Body of pancreas (tissue), 4 donors: Measurements from ENCODE around the gene TBC1D16.

ENCODE experiments used
- POLR2A ChIP-seq, 3 donors: fragments of 450-650 bp; IDR thresholded peaks; one replicate each; pipeline ENCODE4 v1.6.1; 2016; ENCODE audit warnings: antibody characterized with exemption in 3 of 3, mild to moderate bottlenecking in 2 of 3
- TF ChIP-seq, protein P1 (sequence below), 7 experiments: fragments of 450-650 bp in 4 of 7; fragments of 200-600 bp in 3 of 7; sonication (generic) in 3 of 7; IDR thresholded peaks; one replicate each; pipeline ENCODE4 v1.5.1; 2016 to 2019; ENCODE audit warnings: antibody characterized with exemption in 7 of 7

DNA sequence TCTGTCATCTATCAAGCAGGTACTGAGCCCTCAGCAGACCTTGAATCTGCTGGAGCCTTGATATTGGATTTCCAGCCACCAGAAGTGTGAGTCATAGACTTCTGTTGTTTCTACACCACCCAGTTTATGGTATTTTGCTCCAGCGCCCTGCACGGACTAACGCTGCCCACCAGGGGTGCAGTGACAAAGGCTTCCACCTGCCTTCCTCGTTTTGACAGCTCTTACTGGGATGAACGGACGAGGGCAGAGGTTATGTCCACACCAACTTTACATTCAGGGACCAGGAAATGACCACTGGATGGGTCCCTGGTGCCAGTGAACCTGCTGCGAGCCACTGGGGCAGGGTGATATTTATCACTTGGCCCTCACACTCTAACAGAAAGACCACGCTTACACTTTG is 129.8 kb downstream of the TBC1D16 start:
- TF ChIP-seq, protein P1, sequence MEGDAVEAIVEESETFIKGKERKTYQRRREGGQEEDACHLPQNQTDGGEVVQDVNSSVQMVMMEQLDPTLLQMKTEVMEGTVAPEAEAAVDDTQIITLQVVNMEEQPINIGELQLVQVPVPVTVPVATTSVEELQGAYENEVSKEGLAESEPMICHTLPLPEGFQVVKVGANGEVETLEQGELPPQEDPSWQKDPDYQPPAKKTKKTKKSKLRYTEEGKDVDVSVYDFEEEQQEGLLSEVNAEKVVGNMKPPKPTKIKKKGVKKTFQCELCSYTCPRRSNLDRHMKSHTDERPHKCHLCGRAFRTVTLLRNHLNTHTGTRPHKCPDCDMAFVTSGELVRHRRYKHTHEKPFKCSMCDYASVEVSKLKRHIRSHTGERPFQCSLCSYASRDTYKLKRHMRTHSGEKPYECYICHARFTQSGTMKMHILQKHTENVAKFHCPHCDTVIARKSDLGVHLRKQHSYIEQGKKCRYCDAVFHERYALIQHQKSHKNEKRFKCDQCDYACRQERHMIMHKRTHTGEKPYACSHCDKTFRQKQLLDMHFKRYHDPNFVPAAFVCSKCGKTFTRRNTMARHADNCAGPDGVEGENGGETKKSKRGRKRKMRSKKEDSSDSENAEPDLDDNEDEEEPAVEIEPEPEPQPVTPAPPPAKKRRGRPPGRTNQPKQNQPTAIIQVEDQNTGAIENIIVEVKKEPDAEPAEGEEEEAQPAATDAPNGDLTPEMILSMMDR (IDR thresholded peaks at IDR 0.05), result no peak
- TF ChIP-seq POLR2A (IDR thresholded peaks at IDR 0.05), result no peak
